Prostate gland (tissue), 2 donors: ENCODE measurements around the gene EIF3F. TPM values are rescaled to one million over a fixed set of nuclear protein-coding genes. Genes with fewer than 3 reads are reported as not detected.

Source experiments
- DNase-seq: peaks from one replicate; pipeline ENCODE4 v3.0.0-alpha.2; 2019; ENCODE audit warnings: low spot score
- H3K27ac ChIP-seq, 2 donors: fragments of 200-600 bp; sonication (generic); 2 replicates each; pipeline ENCODE4 v1.5.1; 2017 to 2019
- H3K27me3 ChIP-seq: fragments of 200-600 bp; sonication (generic); replicated peaks from 2 replicates; pipeline ENCODE4 v1.5.1; 2019; ENCODE audit not compliant: insufficient read depth
- H3K36me3 ChIP-seq, 2 donors: fragments of 200-600 bp; sonication (generic); 1 replicate in 1 of 2; 2 replicates in 1 of 2; pipeline versions ENCODE4 v1.5.1 to v1.8.1; 2017 to 2019
- H3K4me1 ChIP-seq: fragments of 200-600 bp; sonication (generic); replicated peaks from 2 replicates; pipeline ENCODE4 v1.5.1; 2019
- H3K4me3 ChIP-seq, 2 donors: fragments of 200-600 bp; sonication (generic); 2 replicates each; pipeline ENCODE4 v1.5.1; 2017 to 2019
- H3K9me3 ChIP-seq: fragments of 200-600 bp; sonication (generic); 2 replicates; pipeline ENCODE4 v1.5.1; 2017
- POLR2A ChIP-seq: fragments of 450-650 bp; IDR thresholded peaks from one replicate; pipeline ENCODE4 v1.6.1; 2016; ENCODE audit warnings: antibody characterized with exemption, mild to moderate bottlenecking
- POLR2AphosphoS5 ChIP-seq: sonication (generic); formaldehyde crosslinking; IDR thresholded peaks from one replicate; pipeline ENCODE4 v1.6.1; 2017; ENCODE audit warnings: antibody characterized with exemption
- WGBS: methylation state at CpG from one replicate; pipeline ENCODE4 v1.1.5; 2018; 5-methylcytosine and 5-hydroxymethylcytosine counted together
- intact Hi-C: fragments of 100-400 bp; cut with DNase I; formaldehyde crosslinking; loops from one replicate; pipeline ENCODE4 v1.14.2; 2022
- total RNA-seq, 2 donors: library from RNA; depleted of rRNA; stranded (reverse); fragments of >200 nt; gene quantifications; one replicate each; pipeline ENCODE4 v1.1.0, GENCODE V29; 2016
- TF ChIP-seq, protein P1 (sequence below), 4 experiments: fragments of 200-600 bp in 2 of 4; fragments of 450-650 bp in 2 of 4; sonication (generic) in 2 of 4; IDR thresholded peaks; 1 replicate in 3 of 4; 2 replicates in 1 of 4; pipeline ENCODE4 v1.5.1; 2016 to 2019; ENCODE audit warnings: antibody characterized with exemption in 4 of 4, mild to moderate bottlenecking in 2 of 4, moderate library complexity in 2 of 4

The EIF3F gene
- total RNA-seq, 2 donors from 2014 or later: 321 to 473 TPM

DNA sequence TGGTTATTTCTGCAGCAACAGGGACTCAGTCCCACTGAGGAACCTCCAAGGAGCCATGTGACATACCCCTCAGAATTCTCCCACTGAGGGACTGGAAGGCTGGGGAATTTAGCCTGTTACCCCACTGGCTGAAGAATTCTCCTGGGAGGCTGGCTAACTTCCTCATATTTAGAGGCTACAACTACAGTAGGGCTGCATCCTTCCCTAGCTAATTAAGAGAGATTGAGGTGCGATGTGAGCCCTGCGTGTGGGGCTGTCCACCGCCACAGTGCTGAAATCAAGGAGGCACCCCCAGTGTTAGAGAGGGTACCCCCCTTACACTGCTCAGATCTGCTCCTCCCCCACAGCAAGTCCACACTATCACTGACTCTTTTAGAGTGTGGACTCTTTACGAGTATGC is 21.1 kb downstream of the EIF3F start:
- no peak for DNase-seq

DNA sequence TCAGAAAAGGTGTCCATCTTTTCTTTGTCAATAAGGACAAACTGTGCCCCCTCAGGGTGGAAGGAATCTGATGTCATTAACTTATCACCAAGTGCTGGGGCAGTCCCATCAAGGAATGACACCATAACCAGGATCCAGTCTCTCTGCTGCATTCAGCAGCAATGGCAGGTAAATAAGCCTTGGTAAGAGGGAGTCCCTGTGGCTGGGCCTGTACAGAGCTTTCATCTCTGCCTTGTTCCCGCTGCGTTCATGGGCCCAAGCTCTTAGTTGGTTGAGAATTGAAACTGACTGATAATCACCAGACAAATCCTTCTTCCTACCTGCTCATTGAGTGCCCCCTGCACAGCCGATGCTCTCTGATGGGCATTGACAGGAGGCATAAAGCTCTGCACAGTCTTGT is 22.7 kb downstream of the EIF3F start:
- intact Hi-C loops: loop anchor here (5.0 kb wide), 1 partner anchor 82 kb away; no protein-coding TSS in a partner anchor
- no peaks in the 10 kb centered on the region for H3K4me1 ChIP-seq
- no peak overlapping the region for H3K27ac ChIP-seq
- H3K4me3 ChIP-seq: no peak overlapping the region
- WGBS: 77% methylated on average over 3 of the region's 3 CpGs
- TF ChIP-seq, protein P1, sequence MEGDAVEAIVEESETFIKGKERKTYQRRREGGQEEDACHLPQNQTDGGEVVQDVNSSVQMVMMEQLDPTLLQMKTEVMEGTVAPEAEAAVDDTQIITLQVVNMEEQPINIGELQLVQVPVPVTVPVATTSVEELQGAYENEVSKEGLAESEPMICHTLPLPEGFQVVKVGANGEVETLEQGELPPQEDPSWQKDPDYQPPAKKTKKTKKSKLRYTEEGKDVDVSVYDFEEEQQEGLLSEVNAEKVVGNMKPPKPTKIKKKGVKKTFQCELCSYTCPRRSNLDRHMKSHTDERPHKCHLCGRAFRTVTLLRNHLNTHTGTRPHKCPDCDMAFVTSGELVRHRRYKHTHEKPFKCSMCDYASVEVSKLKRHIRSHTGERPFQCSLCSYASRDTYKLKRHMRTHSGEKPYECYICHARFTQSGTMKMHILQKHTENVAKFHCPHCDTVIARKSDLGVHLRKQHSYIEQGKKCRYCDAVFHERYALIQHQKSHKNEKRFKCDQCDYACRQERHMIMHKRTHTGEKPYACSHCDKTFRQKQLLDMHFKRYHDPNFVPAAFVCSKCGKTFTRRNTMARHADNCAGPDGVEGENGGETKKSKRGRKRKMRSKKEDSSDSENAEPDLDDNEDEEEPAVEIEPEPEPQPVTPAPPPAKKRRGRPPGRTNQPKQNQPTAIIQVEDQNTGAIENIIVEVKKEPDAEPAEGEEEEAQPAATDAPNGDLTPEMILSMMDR (IDR thresholded peaks at IDR 0.05): no peak
- H3K36me3 ChIP-seq: no peaks in the 10 kb centered on the region
- H3K9me3 ChIP-seq: no peaks in the 10 kb centered on the region
- no peak for DNase-seq
- no peaks in the 10 kb centered on the region for H3K27me3 ChIP-seq

More for the DNA sequence above, 21.1 kb downstream of the EIF3F start:
- WGBS: 27% methylated on average over 4 of the region's 4 CpGs
- H3K9me3 ChIP-seq: no peaks in the 10 kb centered on the region
- TF ChIP-seq POLR2A (no peak), POLR2AphosphoS5 (no peak)
- TF ChIP-seq, protein P1 (IDR thresholded peaks at IDR 0.05): no peak
- H3K27ac ChIP-seq: no peak overlapping the region
- H3K4me3 ChIP-seq: no peak overlapping the region
- H3K36me3 ChIP-seq: no peaks in the 10 kb centered on the region
- H3K4me1 ChIP-seq: no peaks in the 10 kb centered on the region
- intact Hi-C loops: loop anchor here (5.0 kb wide), 1 partner anchor 84 kb away; no protein-coding TSS in a partner anchor
- H3K27me3 ChIP-seq: no peaks in the 10 kb centered on the region

DNA sequence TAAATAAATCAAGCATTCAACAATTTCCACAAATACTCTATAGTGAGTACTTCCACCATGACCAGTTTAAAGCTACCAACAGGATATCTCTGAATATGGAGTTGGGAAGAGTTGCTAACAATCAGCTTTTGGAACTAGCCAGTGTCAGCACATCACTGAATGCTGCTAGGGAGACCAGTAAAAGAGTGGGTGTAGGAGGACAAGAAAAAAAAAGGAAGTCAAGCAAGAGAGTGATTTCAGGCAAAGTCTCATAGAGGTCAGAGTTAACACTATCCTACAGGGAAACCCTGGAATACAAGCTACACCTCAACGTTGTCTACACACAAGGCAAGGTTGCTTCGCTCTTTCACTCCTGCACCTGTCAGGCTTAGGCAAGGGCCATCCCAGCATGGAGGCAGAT is 24.2 kb downstream of the EIF3F start:
- intact Hi-C loops: no loop called here
- no peak overlapping the region for H3K27ac ChIP-seq
- H3K36me3 ChIP-seq: no peaks in the 10 kb centered on the region
- H3K27me3 ChIP-seq: no peaks in the 10 kb centered on the region
- H3K9me3 ChIP-seq: no peaks in the 10 kb centered on the region
- no peaks in the 10 kb centered on the region for H3K4me1 ChIP-seq
- TF ChIP-seq, protein P1 (IDR thresholded peaks at IDR 0.05): no peak
- TF ChIP-seq POLR2AphosphoS5: no peak
- TF ChIP-seq POLR2A: no peak
- no peak for DNase-seq
- WGBS: 86% methylated on average over 2 of the region's 2 CpGs
- no peak overlapping the region for H3K4me3 ChIP-seq

DNA sequence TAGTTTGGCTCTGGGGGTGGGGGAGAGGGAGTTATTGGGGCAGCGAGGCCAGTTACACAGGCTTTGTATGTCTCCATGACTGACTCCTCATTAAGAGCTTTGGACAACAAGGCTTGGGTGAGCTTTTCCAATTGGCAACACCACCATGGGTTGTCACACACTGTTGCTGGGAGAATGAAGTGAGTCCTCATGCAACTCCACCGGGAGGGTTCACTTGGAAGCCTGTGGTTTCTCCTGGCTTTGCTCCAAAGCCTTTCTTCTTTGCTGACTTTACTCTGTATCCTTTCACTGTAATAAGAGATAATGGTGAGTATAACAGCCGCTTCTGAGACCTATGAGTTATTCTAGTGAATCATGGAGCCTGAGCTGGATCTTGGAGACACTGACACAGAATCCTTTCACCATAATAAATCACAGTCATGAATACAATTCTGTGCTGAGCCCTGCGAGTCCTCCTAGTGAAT is 24.9 kb downstream of the EIF3F start:
- Histone ChIP-seq H3K36me3 (no peaks in the 10 kb centered on the region), H3K27me3 (no peaks in the 10 kb centered on the region), H3K9me3 (no peaks in the 10 kb centered on the region), H3K4me1 (no peaks in the 10 kb centered on the region), H3K4me3 (no peak overlapping the region), H3K27ac (no peak overlapping the region)
- no peak for DNase-seq
- intact Hi-C loops: no loop called here
- TF ChIP-seq POLR2A (no peak), POLR2AphosphoS5 (no peak)
- TF ChIP-seq, protein P1 (IDR thresholded peaks at IDR 0.05): no peak
- 42% methylated on average over 4 of the region's 4 CpGs for WGBS

DNA sequence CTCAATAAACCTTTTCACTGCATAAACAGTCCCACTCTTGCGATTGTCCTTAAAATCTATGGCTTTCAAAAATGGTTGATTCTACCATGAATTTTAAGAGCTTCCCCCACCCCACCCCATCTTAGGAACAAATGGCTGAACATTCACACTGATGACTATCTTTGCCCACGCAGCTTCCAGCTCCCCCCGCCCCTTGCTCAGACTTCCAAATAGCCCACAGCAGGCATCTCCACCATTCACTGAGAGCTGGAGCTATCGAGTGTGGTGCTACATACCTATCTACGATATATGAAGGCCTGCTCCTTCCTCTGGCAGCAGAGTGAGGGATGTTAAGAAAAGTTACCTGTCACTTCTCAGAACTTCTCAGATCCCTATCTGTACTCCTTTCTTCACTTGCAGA is 26.7 kb downstream of the EIF3F start:
- Histone ChIP-seq H3K4me1 (no peaks in the 10 kb centered on the region), H3K4me3 (no peak overlapping the region), H3K36me3 (no peaks in the 10 kb centered on the region), H3K9me3 (no peaks in the 10 kb centered on the region), H3K27me3 (no peaks in the 10 kb centered on the region), H3K27ac (no peak overlapping the region)
- intact Hi-C loops: no loop called here
- no peak for DNase-seq
- 73% methylated on average over 5 of the region's 5 CpGs for WGBS
- no peak for TF ChIP-seq POLR2A
